Trophoblast cell (in vitro differentiated cells and primary cell): ENCODE data around the gene NXN.
A peak's percentile ranks its signal among the peaks of the same experiment; 100 is the strongest.

Experiments used
- DNase-seq, 2 donors: peaks; one replicate each; pipeline ENCODE4 v3.0.0-alpha.2; 2016
- H2AFZ ChIP-seq: 2 replicates; pipeline ENCODE4 v1.6.1; 2013; ENCODE audit warnings: low read length, moderate library complexity, mild to moderate bottlenecking; ENCODE audit not compliant: insufficient read depth, poor library complexity
- H2AK5ac ChIP-seq: 2 replicates; pipeline ENCODE4 v1.6.1; 2013; ENCODE audit warnings: mild to moderate bottlenecking, low read length
- H2BK120ac ChIP-seq: 2 replicates; pipeline ENCODE4 v1.6.1; 2013; ENCODE audit warnings: low read length, mild to moderate bottlenecking, moderate library complexity; ENCODE audit not compliant: insufficient read depth, poor library complexity
- H2BK12ac ChIP-seq: 2 replicates; pipeline ENCODE4 v1.6.1; 2013; ENCODE audit warnings: mild to moderate bottlenecking, low read length, moderate library complexity
- H2BK5ac ChIP-seq: 2 replicates; pipeline ENCODE4 v1.6.1; 2013; ENCODE audit warnings: low read length, low read depth, moderate library complexity, mild to moderate bottlenecking; ENCODE audit not compliant: poor library complexity
- H3K14ac ChIP-seq: 2 replicates; pipeline ENCODE4 v1.6.1; 2013; ENCODE audit warnings: mild to moderate bottlenecking, low read length
- H3K18ac ChIP-seq: 2 replicates; pipeline ENCODE4 v1.6.1; 2013; ENCODE audit warnings: mild to moderate bottlenecking, low read length
- H3K23ac ChIP-seq: 2 replicates; pipeline ENCODE4 v1.6.1; 2013; ENCODE audit warnings: low read length
- H3K27ac ChIP-seq: 2 replicates; pipeline ENCODE4 v1.5.1; 2013; ENCODE audit warnings: low read depth, mild to moderate bottlenecking, inconsistent platforms, low read length, moderate library complexity
- H3K27me3 ChIP-seq: 2 replicates; pipeline ENCODE4 v1.6.1; 2013; ENCODE audit warnings: inconsistent platforms, mild to moderate bottlenecking, low read length, moderate library complexity; ENCODE audit not compliant: insufficient read depth
- H3K36me3 ChIP-seq, 2 experiments: 1 replicate in 1 of 2; 2 replicates in 1 of 2; pipeline ENCODE4 v1.6.1; 2013; ENCODE audit warnings: low read length in 2 of 2, mild to moderate bottlenecking in 2 of 2, moderate library complexity in 1 of 2; ENCODE audit not compliant: insufficient read depth in 2 of 2, control insufficient read depth in 1 of 2
- H3K4ac ChIP-seq: 2 replicates; pipeline ENCODE4 v1.6.1; 2013; ENCODE audit warnings: low read depth, mild to moderate bottlenecking, low read length, moderate library complexity
- H3K4me1 ChIP-seq, 2 experiments: 1 replicate in 1 of 2; 2 replicates in 1 of 2; pipeline ENCODE4 v1.6.1; 2013; ENCODE audit warnings: low read length in 2 of 2, mild to moderate bottlenecking in 2 of 2, moderate library complexity in 1 of 2; ENCODE audit not compliant: insufficient read depth in 2 of 2, control insufficient read depth in 1 of 2
- H3K4me2 ChIP-seq: 2 replicates; pipeline ENCODE4 v1.6.1; 2013; ENCODE audit warnings: inconsistent platforms, mild to moderate bottlenecking, low read length, moderate library complexity
- H3K4me3 ChIP-seq: 2 replicates; pipeline ENCODE4 v1.5.1; 2013; ENCODE audit warnings: mild to moderate bottlenecking, low read depth, low read length, inconsistent platforms
- H3K79me1 ChIP-seq: one replicate; pipeline ENCODE4 v1.6.1; 2013; ENCODE audit warnings: low read length
- H3K79me2 ChIP-seq: 2 replicates; pipeline ENCODE4 v1.6.1; 2013; ENCODE audit warnings: low read length, mild to moderate bottlenecking; ENCODE audit not compliant: control insufficient read depth, insufficient read depth, poor library complexity
- H3K9ac ChIP-seq: 2 replicates; pipeline ENCODE4 v1.6.1; 2013; ENCODE audit warnings: mild to moderate bottlenecking, low read length
- H3K9me3 ChIP-seq: 2 replicates; pipeline ENCODE4 v1.6.1; 2013; ENCODE audit warnings: low read depth, mild to moderate bottlenecking, control low read depth, inconsistent platforms, low read length; ENCODE audit not compliant: insufficient read depth
- H4K12ac ChIP-seq: 2 replicates; pipeline ENCODE4 v1.6.1; 2013; ENCODE audit warnings: low read depth, mild to moderate bottlenecking, low read length, moderate library complexity
- H4K8ac ChIP-seq: 2 replicates; pipeline ENCODE4 v1.6.1; 2013; ENCODE audit warnings: low read depth, mild to moderate bottlenecking, low read length, moderate library complexity
- H4K91ac ChIP-seq: one replicate; pipeline ENCODE4 v1.6.1; 2013; ENCODE audit warnings: low read depth, mild to moderate bottlenecking, low read length, moderate library complexity
- WGBS: extraction: QIAGEN DNeasy Blood & Tissue Kit; methylation state at CpG from one replicate; pipeline ENCODE4 v1.1.7; 2013; ENCODE audit warnings: missing lambda C conversion rate; ENCODE audit not compliant: insufficient read length, insufficient coverage; ENCODE audit errors: extremely low coverage; 5-methylcytosine and 5-hydroxymethylcytosine counted together

NXN gene

DNA sequence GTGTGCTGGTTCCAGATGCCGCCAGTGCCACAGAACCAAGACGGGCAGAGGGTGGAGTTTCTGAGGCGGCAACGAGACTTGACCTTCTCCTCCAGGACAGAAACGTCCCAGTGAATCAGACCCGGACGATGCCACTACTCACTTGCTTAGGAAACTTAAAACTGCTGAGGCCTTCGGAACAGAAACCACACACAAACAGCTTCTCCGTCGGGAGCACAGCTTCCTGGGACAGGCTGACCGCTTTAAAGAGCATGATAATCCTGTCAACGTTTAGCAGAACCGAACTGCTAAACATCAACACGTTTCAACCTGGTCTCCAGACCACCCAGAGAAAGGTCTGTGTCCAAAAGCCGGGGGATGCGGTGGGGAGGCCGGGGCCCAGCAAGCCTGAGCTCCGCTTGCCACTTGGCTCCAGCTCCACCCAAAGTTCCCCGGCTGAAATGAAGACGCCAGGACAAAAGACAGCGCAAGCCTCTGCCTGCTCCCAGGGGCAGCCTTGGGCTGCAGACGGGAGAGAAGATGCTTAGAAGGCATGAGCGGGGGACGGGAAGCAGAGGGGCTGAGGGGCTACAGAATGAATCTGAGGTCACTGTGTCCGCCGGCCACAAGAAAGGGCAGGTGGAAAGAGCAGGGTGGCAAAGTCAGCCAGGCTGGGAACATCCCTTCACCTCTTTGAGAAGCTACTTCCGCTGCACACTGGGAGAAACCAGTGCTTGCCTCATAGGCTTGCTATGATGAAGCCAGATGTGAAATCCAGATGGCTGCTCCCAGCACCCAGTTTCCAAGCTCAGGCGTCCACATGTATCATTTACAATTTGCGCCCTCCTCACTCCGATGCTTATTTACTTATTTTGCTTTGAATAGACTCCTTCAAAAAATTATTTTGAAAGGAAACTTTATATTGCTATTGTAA, 128.5 kb downstream of the NXN start:
- H3K4me2 ChIP-seq: no peak overlapping the region

GRCh38 chr17:850086-850850, 129.3 kb downstream of the NXN start:
- Histone ChIP-seq H2BK5ac (no peak overlapping the region), H3K4me2 (no peak overlapping the region), H4K8ac (no peak overlapping the region), H3K79me1 (no peaks in the 10 kb centered on the region), H2AK5ac (no peak overlapping the region), H4K91ac (no peak overlapping the region), H3K4me3 (no peak overlapping the region), H3K27ac (no peak overlapping the region), H3K36me3 (peaks cover 0 to 2% of the 10 kb centered on the region in 2 experiments), H3K18ac (no peak overlapping the region), H2AFZ (no peak overlapping the region), H3K9ac (no peak overlapping the region), H2BK120ac (no peak overlapping the region), H3K4me1 (peaks cover 5 to 13% of the 10 kb centered on the region in 2 experiments), H3K27me3 (no peaks in the 10 kb centered on the region), H4K12ac (no peak overlapping the region), H3K9me3 (no peaks in the 10 kb centered on the region), H3K23ac (no peak overlapping the region), H3K14ac (no peak overlapping the region), H3K4ac (no peak overlapping the region), H2BK12ac (no peak overlapping the region), H3K79me2 (peaks cover 3% of the 10 kb centered on the region)
- no peak for DNase-seq
- WGBS: no CpG with 5 or more reads among the region's 25 CpGs

More for the DNA sequence above, 128.5 kb downstream of the NXN start:
- H3K9me3 ChIP-seq: no peaks in the 10 kb centered on the region
- H3K14ac ChIP-seq: no peak overlapping the region
- H2BK5ac ChIP-seq: no peak overlapping the region
- H4K8ac ChIP-seq: no peak overlapping the region
- H3K79me2 ChIP-seq: peaks cover 3% of the 10 kb centered on the region
- no peak overlapping the region for H2BK120ac ChIP-seq
- H2BK12ac ChIP-seq: no peak overlapping the region
- H3K4me1 ChIP-seq: peaks cover 5 to 13% of the 10 kb centered on the region in 2 experiments
- H3K18ac ChIP-seq: no peak overlapping the region
- no peak overlapping the region for H3K4me3 ChIP-seq
- H3K36me3 ChIP-seq: peaks cover 0 to 2% of the 10 kb centered on the region in 2 experiments
- H3K23ac ChIP-seq: no peak overlapping the region
- H3K9ac ChIP-seq: no peak overlapping the region
- no peaks in the 10 kb centered on the region for H3K79me1 ChIP-seq
- no peak overlapping the region for H2AK5ac ChIP-seq
- peak overlapping the region; percentile 12 for H3K4ac ChIP-seq
- WGBS: no CpG with 5 or more reads among the region's 30 CpGs
- H2AFZ ChIP-seq: no peak overlapping the region
- no peak for DNase-seq
- no peak overlapping the region for H4K91ac ChIP-seq
- no peak overlapping the region for H3K27ac ChIP-seq
- no peaks in the 10 kb centered on the region for H3K27me3 ChIP-seq
- no peak overlapping the region for H4K12ac ChIP-seq

DNA sequence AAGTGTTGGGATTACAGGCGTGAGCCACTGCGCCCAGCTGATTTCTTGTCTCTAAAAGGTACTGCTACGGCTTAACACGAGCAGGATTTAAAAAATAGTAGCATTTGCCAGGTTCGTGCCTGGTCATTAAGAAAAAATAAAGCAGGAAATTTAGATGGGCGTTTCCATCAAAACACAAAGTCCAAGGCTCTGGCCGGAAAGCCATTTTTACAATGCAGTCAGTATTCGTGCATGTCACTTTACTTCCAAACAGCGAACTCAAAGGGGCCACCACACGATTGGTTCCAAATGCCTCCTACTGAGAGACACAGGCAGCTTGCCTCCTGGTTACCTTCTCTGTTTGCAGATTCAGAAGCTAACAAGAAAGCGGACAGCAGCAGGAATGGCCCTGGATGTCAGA, 131.2 kb downstream of the NXN start:
- no CpG with 5 or more reads among the region's 11 CpGs for WGBS
- Histone ChIP-seq H3K36me3 (no peaks in the 10 kb centered on the region), H2AFZ (no peak overlapping the region), H3K9me3 (peaks cover 2% of the 10 kb centered on the region), H3K79me2 (peaks cover 3% of the 10 kb centered on the region), H3K18ac (no peak overlapping the region), H3K9ac (no peak overlapping the region), H3K4me2 (no peak overlapping the region), H3K14ac (no peak overlapping the region), H3K4me1 (peaks cover 5 to 13% of the 10 kb centered on the region in 2 experiments), H3K79me1 (no peaks in the 10 kb centered on the region), H3K4me3 (no peak overlapping the region), H3K27me3 (no peaks in the 10 kb centered on the region), H4K8ac (no peak overlapping the region), H2BK12ac (no peak overlapping the region), H4K12ac (no peak overlapping the region), H3K4ac (no peak overlapping the region), H4K91ac (no peak overlapping the region), H3K23ac (no peak overlapping the region), H2AK5ac (no peak overlapping the region), H2BK5ac (no peak overlapping the region), H2BK120ac (no peak overlapping the region), H3K27ac (no peak overlapping the region)
- DNase-seq: no peak

- Histone ChIP-seq H3K9me3 (peaks cover 2% of the 10 kb centered on the region), H3K23ac (no peak overlapping the region), H3K4me3 (no peak overlapping the region), H3K18ac (no peak overlapping the region), H3K27ac (no peak overlapping the region), H3K79me2 (peaks cover under 1% of the 10 kb centered on the region), H3K9ac (no peak overlapping the region), H2BK5ac (no peak overlapping the region), H4K12ac (peak overlapping the region; percentile 39), H3K79me1 (no peaks in the 10 kb centered on the region), H4K8ac (no peak overlapping the region), H2BK12ac (no peak overlapping the region), H3K27me3 (no peaks in the 10 kb centered on the region), H2BK120ac (no peak overlapping the region), H2AFZ (no peak overlapping the region), H3K4me1 (peaks cover 5 to 9% of the 10 kb centered on the region in 2 experiments), H3K36me3 (peaks cover 0 to 3% of the 10 kb centered on the region in 2 experiments), H3K4ac (no peak overlapping the region), H3K4me2 (no peak overlapping the region), H4K91ac (no peak overlapping the region), H2AK5ac (no peak overlapping the region), H3K14ac (no peak overlapping the region)
- WGBS: no CpG with 5 or more reads among the region's 32 CpGs
- DNase-seq: no peak
Observed at GRCh38 chr17:846901-847843, 132.4 kb downstream of the NXN start.
